Karpas-422 (cell line): ENCODE measurements around the gene PTGDS. TPM values are rescaled to one million over a fixed set of nuclear protein-coding genes. Genes with fewer than 3 reads are reported as not detected.

Experiments
- DNase-seq: peaks from one replicate; pipeline ENCODE4 v3.0.0-alpha.2; 2015
- H2AFZ ChIP-seq: fragments of 200-600 bp; sonication (generic); 2 replicates; pipeline ENCODE4 v1.6.1; 2014; ENCODE audit warnings: antibody characterized with exemption, low read length, mixed read lengths
- H3K27ac ChIP-seq: fragments of 200-600 bp; sonication (generic); 2 replicates; pipeline ENCODE4 v1.5.1; 2014; ENCODE audit warnings: mild to moderate bottlenecking, low read length, moderate library complexity
- H3K27me3 ChIP-seq: fragments of 200-600 bp; sonication (generic); 2 replicates; pipeline ENCODE4 v1.6.1; 2014; ENCODE audit warnings: low read length, mixed read lengths
- H3K36me3 ChIP-seq: fragments of 200-600 bp; sonication (generic); 2 replicates; pipeline ENCODE4 v1.6.1; 2014; ENCODE audit warnings: low read length, mixed read lengths; ENCODE audit not compliant: insufficient read depth
- H3K4me1 ChIP-seq: fragments of 200-600 bp; sonication (generic); 2 replicates; pipeline ENCODE4 v1.6.1; 2014; ENCODE audit warnings: mild to moderate bottlenecking, low read length, mixed read lengths
- H3K4me2 ChIP-seq: fragments of 200-600 bp; sonication (generic); 2 replicates; pipeline ENCODE4 v1.6.1; 2014; ENCODE audit warnings: low read length, low read depth, mild to moderate bottlenecking; ENCODE audit not compliant: poor library complexity, severe bottlenecking
- H3K4me3 ChIP-seq: fragments of 200-600 bp; sonication (generic); 2 replicates; pipeline ENCODE4 v1.5.1; 2014; ENCODE audit warnings: mild to moderate bottlenecking, antibody characterized with exemption, low read length, mixed read lengths
- H3K79me2 ChIP-seq: fragments of 200-600 bp; sonication (generic); 2 replicates; pipeline ENCODE4 v1.6.1; 2014; ENCODE audit warnings: mild to moderate bottlenecking, low read length, mixed read lengths
- H3K9ac ChIP-seq: fragments of 200-600 bp; sonication (generic); 2 replicates; pipeline ENCODE4 v1.6.0; 2014; ENCODE audit warnings: low read length
- H3K9me2 ChIP-seq: fragments of 200-600 bp; sonication (generic), shearing (Covaris generic); replicated peaks from 2 replicates; pipeline ENCODE4 v1.6.0; 2014; ENCODE audit warnings: mild to moderate bottlenecking, low read length, moderate library complexity; ENCODE audit not compliant: insufficient read depth
- H3K9me3 ChIP-seq: fragments of 300-700, 200-600 bp; sonication (generic); 2 replicates; pipeline ENCODE4 v1.6.1; 2014; ENCODE audit warnings: low read length, mixed read lengths
- H4K20me1 ChIP-seq: fragments of 200-600 bp; sonication (generic); 2 replicates; pipeline ENCODE4 v1.6.1; 2014; ENCODE audit warnings: mild to moderate bottlenecking, antibody characterized with exemption, low read length, low read depth; ENCODE audit not compliant: insufficient read depth
- total RNA-seq: library from RNA; depleted of rRNA; stranded (reverse); fragments of >200 nt; shearing (Covaris generic); gene quantifications from 2 replicates; pipeline ENCODE4 v1.2.3, GENCODE V29; 2014; ENCODE audit warnings: low replicate concordance

Gene PTGDS
- total RNA-seq, 1 experiment from 2014 or later: not detected

- Histone ChIP-seq H3K4me2 (no peak overlapping the region), H3K27ac (no peak overlapping the region), H2AFZ (no peak overlapping the region), H3K79me2 (no peaks in the 10 kb centered on the region), H4K20me1 (no peaks in the 10 kb centered on the region), H3K9me3 (no peaks in the 10 kb centered on the region), H3K4me1 (no peaks in the 10 kb centered on the region), H3K9me2 (no peaks in the 10 kb centered on the region), H3K9ac (no peak overlapping the region), H3K4me3 (no peak overlapping the region), H3K27me3 (no peaks in the 10 kb centered on the region), H3K36me3 (no peaks in the 10 kb centered on the region)
- DNase-seq: peak; percentile 70
Observed at GRCh38 chr9:136978073-136978864, 965 bp downstream of the PTGDS start.

GRCh38 chr9:136978865-136979544, 1.7 kb downstream of the PTGDS start:
- Histone ChIP-seq H3K4me2 (no peak overlapping the region), H3K4me1 (no peaks in the 10 kb centered on the region), H3K9ac (no peak overlapping the region), H3K4me3 (no peak overlapping the region), H3K27me3 (no peaks in the 10 kb centered on the region), H3K9me3 (no peaks in the 10 kb centered on the region), H2AFZ (no peak overlapping the region), H3K27ac (no peak overlapping the region), H4K20me1 (no peaks in the 10 kb centered on the region), H3K36me3 (no peaks in the 10 kb centered on the region), H3K9me2 (no peaks in the 10 kb centered on the region), H3K79me2 (no peaks in the 10 kb centered on the region)
- no peak for DNase-seq

- H3K27me3 ChIP-seq: no peaks in the 10 kb centered on the region
- H3K79me2 ChIP-seq: no peaks in the 10 kb centered on the region
- DNase-seq: no peak
- no peak overlapping the region for H3K27ac ChIP-seq
- H4K20me1 ChIP-seq: no peaks in the 10 kb centered on the region
- H3K4me1 ChIP-seq: no peaks in the 10 kb centered on the region
- H3K9ac ChIP-seq: no peak overlapping the region
- H3K9me3 ChIP-seq: no peaks in the 10 kb centered on the region
- H3K9me2 ChIP-seq: no peaks in the 10 kb centered on the region
- H3K4me2 ChIP-seq: no peak overlapping the region
- no peaks in the 10 kb centered on the region for H3K36me3 ChIP-seq
- no peak overlapping the region for H2AFZ ChIP-seq
- no peak overlapping the region for H3K4me3 ChIP-seq
Observed at GRCh38 chr9:136979769-136980587, 2.7 kb downstream of the PTGDS start.

GRCh38 chr9:136980669-136981478, 3.6 kb downstream of the PTGDS start:
- Histone ChIP-seq H3K9me3 (no peaks in the 10 kb centered on the region), H3K79me2 (no peaks in the 10 kb centered on the region), H3K27me3 (no peaks in the 10 kb centered on the region), H3K9ac (no peak overlapping the region), H3K4me1 (no peaks in the 10 kb centered on the region), H3K4me2 (no peak overlapping the region), H3K27ac (no peak overlapping the region), H3K9me2 (no peaks in the 10 kb centered on the region), H3K36me3 (no peaks in the 10 kb centered on the region), H3K4me3 (no peak overlapping the region), H4K20me1 (no peaks in the 10 kb centered on the region), H2AFZ (no peak overlapping the region)
- no peak for DNase-seq

GRCh38 chr9:136981588-136982231, 4.4 kb downstream of the PTGDS start:
- no peak overlapping the region for H3K9ac ChIP-seq

GRCh38 chr9:136982232-136983051, 5.1 kb downstream of the PTGDS start, which contains the start of gene LCNL1:
TSS of gene LCNL1 (plus strand) at chr9:136982993. CDS start at chr9:136983587, 594 bp downstream.
- H3K4me2 ChIP-seq: no peak within 1 kb of the TSS
- H3K27me3 ChIP-seq: no peaks in the 10 kb centered on the region
- H2AFZ ChIP-seq: no peak within 1 kb of the TSS
- DNase-seq: no peak
- no peak within 1 kb of the TSS for H3K4me3 ChIP-seq
- no peaks in the 10 kb centered on the region for H3K4me1 ChIP-seq
- H3K9me3 ChIP-seq: no peaks in the 10 kb centered on the region
- no peaks in the 10 kb centered on the region for H3K9me2 ChIP-seq
- no peak within 1 kb of the TSS for H3K9ac ChIP-seq
- no peaks in the 10 kb centered on the region for H3K36me3 ChIP-seq
- no peaks in the 10 kb centered on the region for H3K79me2 ChIP-seq
- H3K27ac ChIP-seq: no peak within 1 kb of the TSS
- H4K20me1 ChIP-seq: no peaks in the 10 kb centered on the region

More at GRCh38 chr9:136981588-136982231, 4.4 kb downstream of the PTGDS start:
- Histone ChIP-seq H3K27ac (no peak overlapping the region), H3K4me2 (no peak overlapping the region), H3K9me3 (no peaks in the 10 kb centered on the region), H3K79me2 (no peaks in the 10 kb centered on the region), H4K20me1 (no peaks in the 10 kb centered on the region), H3K4me3 (no peak overlapping the region), H3K4me1 (no peaks in the 10 kb centered on the region), H3K36me3 (no peaks in the 10 kb centered on the region), H3K27me3 (no peaks in the 10 kb centered on the region), H3K9me2 (no peaks in the 10 kb centered on the region), H2AFZ (no peak overlapping the region)
- DNase-seq: no peak

GRCh38 chr9:136983167-136983566, 5.9 kb downstream of the PTGDS start:
- Histone ChIP-seq H3K4me3 (no peak overlapping the region), H3K9me3 (no peaks in the 10 kb centered on the region), H3K27ac (no peak overlapping the region), H3K36me3 (no peaks in the 10 kb centered on the region), H4K20me1 (no peaks in the 10 kb centered on the region), H3K9me2 (no peaks in the 10 kb centered on the region), H3K4me1 (no peaks in the 10 kb centered on the region), H3K27me3 (no peaks in the 10 kb centered on the region), H3K79me2 (no peaks in the 10 kb centered on the region), H3K9ac (no peak overlapping the region), H3K4me2 (no peak overlapping the region), H2AFZ (no peak overlapping the region)
- no peak for DNase-seq
